Activated CD8-positive, alpha-beta memory T cell treated with anti-CD3 and anti-CD28 coated beads, Interleukin-2, amount 10 ng/mL, durations not matched to agents 7 days and 5 days (primary cell): Measurements from ENCODE around the gene CFAP61. TPM values are rescaled to one million over a fixed set of nuclear protein-coding genes. Genes with fewer than 3 reads are reported as not detected.

Experiments used
- ATAC-seq: fragments of 150-1000 bp; cut with Tn5 transposase; one replicate; pipeline ENCODE4 v1.10.0; 2021; ENCODE audit warnings: moderate library complexity
- CTCF ChIA-PET: fragments of 350-600 bp; sonication (Branson Sonifier 250); formaldehyde crosslinking; loops from one replicate; lab custom pipeline; 2021; ENCODE audit warnings: antibody characterized with exemption; lab: Charles Lee
- DNase-seq: peaks from one replicate; pipeline ENCODE4 v3.0.0-alpha.2; 2020
- H3K27ac Mint-ChIP-seq: one replicate; pipeline ENCODE4 v1.8.0; 2021; ENCODE audit warnings: mild to moderate bottlenecking, mixed read lengths
- H3K27me3 Mint-ChIP-seq: one replicate; pipeline ENCODE4 v1.8.0; 2021; ENCODE audit warnings: mixed read lengths
- H3K36me3 Mint-ChIP-seq: one replicate; pipeline ENCODE4 v1.8.0; 2021; ENCODE audit warnings: mild to moderate bottlenecking, mixed read lengths
- H3K4me1 Mint-ChIP-seq: one replicate; pipeline ENCODE4 v1.8.0; 2021; ENCODE audit warnings: mixed read lengths
- H3K4me3 Mint-ChIP-seq: one replicate; pipeline ENCODE4 v1.8.0; 2021; ENCODE audit warnings: mild to moderate bottlenecking, moderate library complexity, mixed read lengths
- H3K9me3 Mint-ChIP-seq: one replicate; pipeline ENCODE4 v1.8.0; 2022; ENCODE audit warnings: low read depth, mixed read lengths
- total RNA-seq, 2 experiments: library from RNA; stranded (reverse); gene quantifications; one replicate each; pipeline ENCODE4 v1.2.3, GENCODE V29; 2021

Gene CFAP61
- total RNA-seq, 2 experiments from 2014 or later = not detected

DNA sequence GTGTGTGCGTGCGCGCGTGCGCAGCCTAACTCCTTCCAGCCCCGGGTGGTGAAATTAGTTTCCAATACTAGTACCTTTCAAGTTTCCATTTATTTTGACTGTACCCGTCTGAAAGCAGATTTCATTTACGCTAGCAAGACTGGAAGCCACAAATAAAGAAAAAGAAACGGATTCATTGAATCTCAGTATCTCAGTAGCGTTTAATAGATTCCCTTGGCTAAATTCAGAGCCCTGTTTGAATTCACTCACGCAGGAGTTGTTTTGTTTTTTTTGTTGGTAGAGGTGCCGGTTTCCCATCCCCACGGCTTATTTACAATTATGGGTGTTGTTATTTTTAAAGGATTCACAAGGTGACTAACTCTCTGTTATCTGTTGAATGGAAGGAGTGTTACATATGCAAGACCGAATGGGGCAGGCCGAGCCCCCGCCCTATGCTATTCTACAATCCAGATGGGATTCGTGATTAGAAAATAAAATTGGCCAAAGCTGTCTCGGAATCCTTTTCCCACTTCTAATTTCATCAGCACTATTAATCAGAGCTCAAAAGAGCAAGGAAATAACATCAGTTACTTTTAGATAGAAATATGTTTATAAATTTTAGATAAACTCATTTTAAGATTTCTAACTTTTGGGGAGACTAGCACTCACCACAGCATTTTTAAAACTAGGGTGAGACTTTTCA lies 313.3 kb downstream of the CFAP61 start:
- no peak overlapping the region for H3K4me3 Mint-ChIP-seq
- CTCF ChIA-PET = interaction anchor here (0.5 kb wide), 1 partner anchor 52 kb away, joined by 3 read pairs; no protein-coding TSS in a partner anchor
- no peaks in the 10 kb centered on the region for H3K9me3 Mint-ChIP-seq
- H3K27ac Mint-ChIP-seq = no peak overlapping the region
- DNase-seq = no peak
- H3K27me3 Mint-ChIP-seq = peaks cover 80% of the 10 kb centered on the region
- H3K36me3 Mint-ChIP-seq = no peaks in the 10 kb centered on the region
- peaks cover 14% of the 10 kb centered on the region for H3K4me1 Mint-ChIP-seq
- no peak for ATAC-seq

DNA sequence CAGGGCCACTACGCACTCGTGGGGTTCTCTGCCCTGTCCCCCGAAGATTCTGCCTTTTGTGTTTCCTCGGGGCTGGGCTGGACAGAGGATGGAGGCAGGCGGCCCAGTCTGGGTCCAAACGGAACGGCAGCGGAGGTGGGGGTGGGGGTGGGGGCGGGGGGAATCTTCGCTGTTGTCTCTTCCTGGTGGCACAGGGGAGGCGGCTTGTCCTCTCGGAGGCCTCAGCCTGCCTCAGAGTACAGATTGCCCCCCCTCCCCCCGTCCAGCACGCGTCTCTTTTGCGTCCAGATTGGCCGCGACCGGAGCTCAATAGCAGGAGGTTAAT lies 314.2 kb downstream of the CFAP61 start:
- Mint-ChIP-seq H3K4me3 (no peak overlapping the region), H3K36me3 (no peaks in the 10 kb centered on the region), H3K9me3 (no peaks in the 10 kb centered on the region), H3K27me3 (peaks cover 80% of the 10 kb centered on the region), H3K27ac (no peak overlapping the region), H3K4me1 (peaks cover 12% of the 10 kb centered on the region)
- ATAC-seq (no peak), DNase-seq (no peak)
- CTCF ChIA-PET = no interaction called here

GRCh38 chr20:20366876-20367574 lies 314.7 kb downstream of the CFAP61 start:
- CTCF ChIA-PET = no interaction called here
- no peak overlapping the region for H3K4me3 Mint-ChIP-seq

DNA sequence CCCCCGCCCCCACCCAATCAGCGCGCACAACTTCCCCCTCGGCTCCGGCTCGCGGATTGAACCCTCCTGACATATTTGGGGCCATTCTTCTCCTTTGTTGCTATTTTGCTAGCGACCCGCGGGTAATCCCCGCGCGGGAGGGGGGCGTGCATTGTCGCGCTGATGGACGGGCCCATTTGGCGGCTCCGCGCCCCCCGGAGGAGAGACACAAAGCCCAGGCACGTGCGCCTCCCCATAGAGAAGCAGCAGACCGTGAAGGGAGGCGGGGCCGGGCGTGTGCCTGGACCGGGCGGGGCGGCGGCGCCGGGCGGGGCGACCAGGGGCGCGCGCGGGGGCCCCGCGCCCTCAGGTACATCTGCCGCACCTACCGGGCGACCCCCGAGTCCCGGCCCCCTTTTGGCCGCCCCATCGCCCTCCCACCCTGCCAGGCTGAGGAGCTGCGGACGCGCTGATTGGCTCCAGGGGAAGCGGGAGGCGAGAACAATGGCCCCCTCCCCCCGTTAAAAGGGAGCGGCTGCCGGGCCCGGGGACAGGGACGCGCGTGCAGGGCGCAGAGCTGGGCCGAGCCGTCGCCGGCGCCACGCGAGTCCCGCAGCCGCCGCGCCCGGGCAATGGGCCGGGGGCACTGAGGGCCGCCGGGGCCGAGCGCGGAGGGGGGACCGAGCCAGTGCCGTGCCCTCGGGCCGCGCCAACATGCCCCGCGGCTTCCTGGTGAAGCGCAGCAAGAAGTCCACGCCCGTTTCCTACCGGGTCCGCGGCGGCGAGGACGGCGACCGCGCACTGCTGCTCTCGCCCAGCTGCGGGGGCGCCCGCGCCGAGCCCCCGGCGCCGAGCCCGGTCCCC lies 315.5 kb downstream of the CFAP61 start, which contains the start of gene INSM1:
TSS of gene INSM1 (plus strand) at position 530 of the 843 bp plus-strand sequence. CDS start at position 694, 164 bp downstream.
- Mint-ChIP-seq H3K4me3 (no peak within 1 kb of the TSS), H3K9me3 (no peaks in the 10 kb centered on the region), H3K27ac (no peak within 1 kb of the TSS), H3K36me3 (no peaks in the 10 kb centered on the region), H3K4me1 (peaks cover 12% of the 10 kb centered on the region), H3K27me3 (peaks cover 79% of the 10 kb centered on the region)
- ATAC-seq = no peak
- DNase-seq = no peak
- CTCF ChIA-PET = interaction anchor here (1.3 kb wide), 1 partner anchor 9 kb away, joined by 4 read pairs; no protein-coding TSS in a partner anchor

More at GRCh38 chr20:20366876-20367574, 314.7 kb downstream of the CFAP61 start:
- Mint-ChIP-seq H3K4me1 (peaks cover 12% of the 10 kb centered on the region), H3K36me3 (no peaks in the 10 kb centered on the region), H3K27me3 (peaks cover 80% of the 10 kb centered on the region), H3K27ac (no peak overlapping the region), H3K9me3 (no peaks in the 10 kb centered on the region)
- DNase-seq = no peak
- ATAC-seq = no peak

- DNase-seq (no peak), ATAC-seq (no peak)
- H3K27ac Mint-ChIP-seq = no peak overlapping the region
- H3K9me3 Mint-ChIP-seq = no peaks in the 10 kb centered on the region
- no peaks in the 10 kb centered on the region for H3K36me3 Mint-ChIP-seq
- H3K27me3 Mint-ChIP-seq = peaks cover 77% of the 10 kb centered on the region
- H3K4me1 Mint-ChIP-seq = peaks cover 12% of the 10 kb centered on the region
- no peak overlapping the region for H3K4me3 Mint-ChIP-seq
- CTCF ChIA-PET = interaction anchor here (1.3 kb wide), 1 partner anchor 10 kb away, joined by 4 read pairs; no protein-coding TSS in a partner anchor
Observed at GRCh38 chr20:20368418-20369249, 316.3 kb downstream of the CFAP61 start.

DNA sequence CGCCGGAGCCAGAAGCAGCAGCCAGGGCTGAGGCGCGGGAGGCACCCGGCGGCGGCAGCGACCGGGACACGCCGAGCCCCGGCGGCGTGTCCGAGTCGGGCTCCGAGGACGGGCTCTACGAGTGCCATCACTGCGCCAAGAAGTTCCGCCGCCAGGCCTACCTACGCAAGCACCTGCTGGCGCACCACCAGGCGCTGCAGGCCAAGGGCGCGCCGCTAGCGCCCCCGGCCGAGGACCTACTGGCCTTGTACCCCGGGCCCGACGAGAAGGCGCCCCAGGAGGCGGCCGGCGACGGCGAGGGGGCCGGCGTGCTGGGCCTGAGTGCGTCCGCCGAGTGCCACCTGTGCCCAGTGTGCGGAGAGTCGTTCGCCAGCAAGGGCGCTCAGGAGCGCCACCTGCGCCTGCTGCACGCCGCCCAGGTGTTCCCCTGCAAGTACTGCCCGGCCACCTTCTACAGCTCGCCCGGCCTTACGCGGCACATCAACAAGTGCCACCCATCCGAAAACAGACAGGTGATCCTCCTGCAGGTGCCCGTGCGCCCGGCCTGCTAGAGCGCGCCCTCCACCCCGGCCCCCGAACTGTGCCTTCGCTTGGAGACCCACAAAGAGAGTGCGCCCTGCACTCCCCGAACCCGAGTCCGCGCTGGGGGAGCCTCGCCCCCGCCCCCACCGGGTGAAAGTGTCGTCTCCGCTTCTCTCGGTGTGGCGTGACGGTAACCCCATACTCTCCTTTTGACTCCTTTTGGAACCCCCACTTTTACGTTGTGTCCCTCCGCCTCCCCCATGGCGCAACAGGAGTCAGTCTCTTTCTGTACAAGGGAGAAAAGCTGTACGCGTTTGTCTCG lies 317.1 kb downstream of the CFAP61 start:
- ATAC-seq (no peak), DNase-seq (no peak)
- Mint-ChIP-seq H3K27ac (peak overlapping the region; percentile 47), H3K36me3 (no peaks in the 10 kb centered on the region), H3K27me3 (peaks cover 79% of the 10 kb centered on the region), H3K4me3 (peak overlapping the region; percentile 29), H3K4me1 (peaks cover 12% of the 10 kb centered on the region), H3K9me3 (no peaks in the 10 kb centered on the region)
- CTCF ChIA-PET = no interaction called here

GRCh38 chr20:20370094-20370575 lies 317.8 kb downstream of the CFAP61 start:
- Mint-ChIP-seq H3K4me3 (peak overlapping the region; percentile 29), H3K27ac (peak overlapping the region; percentile 47), H3K9me3 (no peaks in the 10 kb centered on the region), H3K27me3 (peaks cover 77% of the 10 kb centered on the region), H3K36me3 (no peaks in the 10 kb centered on the region), H3K4me1 (peaks cover 10% of the 10 kb centered on the region)
- DNase-seq (no peak), ATAC-seq (no peak)
- CTCF ChIA-PET = interaction anchor here (1.2 kb wide), 1 partner anchor 866 kb away, joined by 4 read pairs; no protein-coding TSS in a partner anchor

DNA sequence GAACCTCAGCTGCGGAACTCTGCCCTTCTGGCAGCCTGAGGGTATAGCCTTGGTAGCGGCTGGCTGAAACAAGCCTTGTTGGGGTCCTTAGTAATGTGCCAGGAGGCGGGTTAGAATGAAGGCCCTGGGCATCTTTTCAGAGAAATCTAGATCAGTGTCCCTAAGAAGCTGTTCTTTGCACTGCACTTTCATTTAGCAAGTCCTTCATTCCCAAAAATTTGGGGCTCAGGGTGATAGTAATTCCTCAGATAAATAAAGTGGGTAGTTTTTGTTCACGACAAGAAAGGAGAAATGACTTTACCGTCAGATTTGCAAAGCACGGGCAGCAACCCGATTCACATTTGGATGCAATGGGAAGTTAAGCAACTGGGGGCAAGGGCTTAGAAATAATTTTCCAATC lies 318.8 kb downstream of the CFAP61 start:
- Mint-ChIP-seq H3K4me3 (no peak overlapping the region), H3K27me3 (peaks cover 76% of the 10 kb centered on the region), H3K9me3 (no peaks in the 10 kb centered on the region), H3K36me3 (no peaks in the 10 kb centered on the region), H3K4me1 (peaks cover 6% of the 10 kb centered on the region), H3K27ac (no peak overlapping the region)
- no peak for DNase-seq
- CTCF ChIA-PET = interaction anchor here (1.2 to 1.8 kb wide), 3 partner anchors 223 to 865 kb away, joined by 3 to 5 read pairs (median 4); no protein-coding TSS in a partner anchor
- ATAC-seq = no peak

- CTCF ChIA-PET = interaction anchor here (0.7 to 1.8 kb wide), 3 partner anchors 202 to 489 kb away, joined by 3 to 5 read pairs (median 3); no protein-coding TSS in a partner anchor
- Mint-ChIP-seq H3K4me1 (peaks cover 6% of the 10 kb centered on the region), H3K27ac (no peak overlapping the region), H3K36me3 (no peaks in the 10 kb centered on the region), H3K27me3 (peaks cover 74% of the 10 kb centered on the region), H3K4me3 (no peak overlapping the region), H3K9me3 (no peaks in the 10 kb centered on the region)
- ATAC-seq (no peak), DNase-seq (no peak)
Observed at GRCh38 chr20:20371681-20372080, 319.3 kb downstream of the CFAP61 start.

- ATAC-seq (no peak), DNase-seq (no peak)
- Mint-ChIP-seq H3K4me1 (peaks cover 4% of the 10 kb centered on the region), H3K36me3 (no peaks in the 10 kb centered on the region), H3K27ac (no peak overlapping the region), H3K27me3 (peaks cover 64% of the 10 kb centered on the region), H3K9me3 (no peaks in the 10 kb centered on the region), H3K4me3 (no peak overlapping the region)
- CTCF ChIA-PET = no interaction called here
Observed at GRCh38 chr20:20373091-20373571, 320.8 kb downstream of the CFAP61 start.

DNA sequence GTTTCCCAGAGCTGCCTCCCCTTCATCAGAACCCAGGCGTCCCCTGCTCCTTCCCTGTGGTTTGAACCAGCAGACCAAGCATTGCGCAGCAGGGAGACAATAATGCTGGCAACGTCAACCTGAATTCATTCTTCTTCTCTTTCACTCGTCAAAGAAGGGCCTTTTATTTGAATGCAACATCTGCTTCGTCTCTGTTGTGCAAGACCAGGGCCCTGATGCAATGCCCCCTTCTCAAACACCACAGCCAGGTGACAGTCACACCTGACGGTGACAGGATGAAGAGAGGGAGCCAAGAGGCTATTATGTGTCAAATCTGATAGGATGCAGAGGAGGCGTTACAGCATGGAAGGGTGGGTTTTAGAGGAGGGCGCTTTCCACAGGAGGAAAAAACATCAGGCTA lies 323.5 kb downstream of the CFAP61 start:
- Mint-ChIP-seq H3K27ac (no peak overlapping the region), H3K4me3 (no peak overlapping the region), H3K4me1 (no peaks in the 10 kb centered on the region), H3K9me3 (peaks cover under 1% of the 10 kb centered on the region), H3K36me3 (no peaks in the 10 kb centered on the region), H3K27me3 (peaks cover 55% of the 10 kb centered on the region)
- DNase-seq (no peak), ATAC-seq (no peak)
- CTCF ChIA-PET = no interaction called here
